Fibroblast of skin of left quadriceps (primary cell): ENCODE measurements around the gene SLC25A31.

Source experiments
- DNase-seq, 2 experiments: peaks; one replicate each; pipeline ENCODE4 v3.0.0-alpha.2; 2013; ENCODE audit warnings: low read depth in 2 of 2

The SLC25A31 gene

DNA sequence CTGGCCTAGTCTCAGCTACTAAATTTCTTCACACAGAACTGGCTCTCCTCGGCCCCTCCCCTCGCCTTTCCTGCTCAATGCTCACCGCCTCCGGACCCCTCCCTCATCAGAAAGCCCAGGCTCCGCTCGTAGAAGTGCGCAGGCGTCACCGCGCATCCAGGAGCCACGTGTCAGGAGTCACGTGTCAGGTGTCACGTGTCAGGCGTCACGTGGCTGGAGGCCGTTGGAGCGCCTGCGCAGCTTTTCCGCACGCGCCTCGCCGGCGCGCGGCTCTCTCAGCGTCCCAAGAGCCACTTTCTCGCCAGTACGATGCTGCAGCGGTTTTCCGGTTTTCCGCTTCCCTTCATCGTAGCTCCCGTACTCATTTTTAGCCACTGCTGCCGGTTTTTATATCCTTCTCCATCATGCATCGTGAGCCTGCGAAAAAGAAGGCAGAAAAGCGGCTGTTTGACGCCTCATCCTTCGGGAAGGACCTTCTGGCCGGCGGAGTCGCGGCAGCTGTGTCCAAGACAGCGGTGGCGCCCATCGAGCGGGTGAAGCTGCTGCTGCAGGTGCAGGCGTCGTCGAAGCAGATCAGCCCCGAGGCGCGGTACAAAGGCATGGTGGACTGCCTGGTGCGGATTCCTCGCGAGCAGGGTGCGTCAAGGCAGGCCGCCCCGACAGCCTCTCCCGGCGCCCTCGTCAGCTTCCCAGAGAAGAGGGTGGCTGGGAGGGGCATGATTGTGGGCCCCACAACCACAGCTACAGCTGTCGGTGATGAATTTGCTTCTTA is at the start of gene SLC25A31:
SLC25A31 (plus strand) TSS at position 259 of the 772 bp plus-strand sequence; CDS start at position 405, 146 bp downstream.
- DNase-seq = no peak

DNA sequence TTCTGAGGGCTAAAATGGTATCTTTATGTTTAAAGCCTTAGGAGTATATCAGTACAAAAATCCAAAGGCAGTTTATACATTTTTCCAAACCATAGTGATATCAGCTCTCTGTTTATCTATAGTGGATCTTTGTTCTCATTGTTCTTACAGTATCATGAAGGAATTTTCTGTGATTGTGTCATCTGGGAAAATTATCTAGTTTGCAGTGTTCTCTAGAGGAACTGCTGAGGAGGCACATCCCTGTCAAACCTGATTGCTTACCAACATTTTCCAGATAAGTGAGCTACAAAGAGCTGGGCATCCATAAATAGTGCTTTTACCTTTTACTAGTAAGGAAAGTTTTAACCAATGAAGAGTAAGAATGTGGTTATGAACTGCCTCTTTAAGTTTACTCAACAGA is 44.9 kb upstream of the SLC25A31 start:
- DNase-seq = no peak

DNA sequence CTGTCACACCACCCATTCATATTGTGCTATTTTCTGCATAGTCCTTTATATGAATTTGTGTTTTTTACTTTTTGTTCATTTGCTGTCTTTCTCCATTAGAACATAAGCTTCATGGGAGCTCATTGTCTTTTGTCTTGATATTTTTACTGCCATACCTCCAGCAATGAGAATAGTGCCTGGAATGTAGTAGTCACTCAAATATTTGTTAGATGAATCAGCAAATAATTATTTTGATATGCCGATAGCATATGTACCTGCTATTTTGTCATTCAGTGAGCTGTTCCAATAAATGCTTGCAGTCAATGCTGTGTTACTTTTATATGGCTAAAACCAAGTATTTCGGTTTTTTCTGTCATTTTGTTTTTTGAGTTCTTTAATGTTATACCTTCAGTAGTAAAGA is 43.5 kb upstream of the SLC25A31 start:
- peak in 1 of 2 experiments; percentile 9 for DNase-seq

DNA sequence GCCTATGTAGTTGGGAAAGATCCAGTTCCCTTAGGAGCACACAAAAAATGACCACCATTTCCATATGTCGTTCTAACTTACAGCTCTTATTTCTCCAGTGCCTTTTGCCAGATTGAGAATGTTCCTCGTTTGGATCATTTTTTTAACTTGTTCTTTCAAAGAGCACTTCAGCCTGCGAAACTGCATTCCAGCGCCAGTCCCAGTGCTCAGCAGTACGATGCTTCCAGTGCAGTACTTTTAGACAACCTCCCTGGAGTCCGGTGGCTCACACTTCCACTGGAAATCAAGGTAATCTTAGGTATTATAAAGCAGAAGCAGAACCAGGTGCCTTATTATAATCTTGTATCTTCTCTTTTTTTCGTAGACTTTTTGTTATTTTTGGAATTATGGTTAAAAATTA is 42.6 kb upstream of the SLC25A31 start:
- no peak for DNase-seq

DNA sequence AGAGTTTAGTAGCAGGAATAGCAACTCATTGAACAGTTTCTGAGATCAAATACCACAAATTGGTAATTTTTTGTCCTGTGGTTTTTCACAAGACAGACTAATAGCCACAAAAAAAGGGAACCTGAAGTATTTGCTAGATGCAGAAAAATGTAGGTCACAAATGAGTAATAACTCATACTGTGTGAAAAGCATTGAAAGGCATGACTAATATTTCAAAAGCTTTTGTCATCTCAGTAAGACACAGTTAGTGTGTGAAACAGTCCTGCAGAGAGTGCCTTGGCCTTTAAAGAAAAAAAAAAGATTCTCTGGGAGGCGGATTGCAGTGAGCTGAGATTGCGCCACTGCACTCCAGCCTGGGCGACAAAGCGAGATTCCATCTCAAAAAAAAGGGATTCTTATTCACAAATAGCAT is 31.4 kb upstream of the SLC25A31 start:
- DNase-seq = peak; percentile 36 to 46

DNA sequence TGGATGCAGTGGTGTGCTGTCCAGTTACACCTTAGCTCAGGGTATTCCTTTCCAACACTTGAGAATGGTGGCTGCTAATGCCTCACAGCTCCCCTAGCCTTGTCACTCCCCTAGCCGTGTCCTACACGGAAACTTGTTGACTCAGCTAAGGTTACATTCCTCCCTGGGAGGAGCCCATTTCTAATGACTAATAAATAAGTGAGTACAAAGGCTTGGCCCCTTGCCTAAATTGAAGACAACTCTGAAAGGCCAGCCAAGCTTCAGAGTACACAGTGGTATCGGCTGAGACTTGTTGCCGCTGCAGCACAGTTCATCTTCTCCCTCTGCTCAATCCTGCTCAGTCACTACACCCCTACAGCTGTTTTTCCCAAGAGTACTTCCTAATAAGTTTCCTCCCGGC is 21.2 kb upstream of the SLC25A31 start:
- peak; percentile 18 to 24 for DNase-seq

DNA sequence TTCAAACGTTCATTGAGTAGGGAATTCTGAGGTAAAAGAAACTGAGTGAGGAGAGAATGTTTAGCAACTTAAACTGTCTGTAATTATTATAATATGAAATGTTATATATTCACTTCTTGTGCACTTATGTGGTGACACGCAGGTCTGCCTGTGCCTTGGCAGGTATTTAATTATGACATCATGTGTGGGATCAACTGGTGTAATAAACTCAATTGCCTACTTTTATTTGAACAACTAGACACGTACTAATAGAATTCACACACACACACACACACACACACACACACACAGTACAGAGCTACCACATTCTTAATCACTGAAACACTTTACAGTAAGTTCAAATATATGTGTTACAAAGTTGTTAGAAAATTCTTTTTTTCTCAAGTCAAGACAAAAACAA is 20.7 kb upstream of the SLC25A31 start:
- no peak for DNase-seq

DNA sequence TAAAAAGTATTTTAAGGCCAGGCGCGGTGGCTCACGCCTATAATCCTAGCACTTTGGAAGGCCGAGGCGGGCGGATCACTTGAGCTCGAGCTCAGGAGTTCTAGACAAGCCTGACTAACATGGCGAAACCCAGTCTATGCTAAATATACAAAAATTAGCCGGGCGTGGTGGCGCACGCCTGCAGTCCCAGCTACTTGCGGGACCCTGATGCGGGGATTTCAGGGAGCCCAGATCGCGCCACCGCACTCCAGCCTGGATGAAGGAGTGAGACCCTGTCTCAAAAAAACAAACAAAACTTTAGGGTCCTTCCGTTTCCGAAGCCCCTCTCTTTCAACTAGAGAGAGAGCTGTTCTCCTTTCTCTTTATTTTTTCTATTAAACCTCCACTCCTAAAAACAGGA is 1.2 kb downstream of the SLC25A31 start:
- no peak for DNase-seq

DNA sequence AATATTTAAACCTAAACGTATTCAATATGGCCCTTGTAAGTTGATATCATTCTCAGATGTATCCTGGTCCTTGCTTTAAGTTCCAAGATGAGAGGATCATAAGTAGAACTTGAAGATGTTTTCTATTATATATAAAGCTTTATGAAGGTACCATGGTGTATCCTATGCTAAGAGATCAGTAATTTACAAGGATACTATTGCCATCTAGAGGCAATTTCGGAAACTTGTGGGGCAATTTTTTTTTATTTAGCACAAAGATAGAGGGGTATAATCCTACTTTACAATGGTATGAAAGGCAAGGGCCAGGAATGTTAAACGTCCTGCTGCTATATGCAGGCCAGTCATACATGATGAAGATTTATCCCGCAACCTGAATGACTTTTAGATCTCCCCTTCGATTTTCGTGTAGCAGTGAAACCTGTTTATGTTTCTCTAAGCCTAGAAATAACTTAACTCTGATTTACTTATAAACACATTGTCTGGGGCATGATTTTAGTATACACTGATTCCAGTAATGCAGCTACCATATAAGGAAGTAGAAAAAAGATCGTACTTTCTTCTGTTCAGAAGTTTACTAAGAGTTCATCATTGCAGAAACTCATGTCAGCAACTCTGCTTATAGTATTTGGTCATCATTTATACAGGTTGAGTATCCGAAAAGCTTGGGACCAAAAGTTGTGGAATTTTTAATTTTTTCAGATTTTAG is 2.6 kb downstream of the SLC25A31 start:
- DNase-seq = peak; percentile 33 to 36

DNA sequence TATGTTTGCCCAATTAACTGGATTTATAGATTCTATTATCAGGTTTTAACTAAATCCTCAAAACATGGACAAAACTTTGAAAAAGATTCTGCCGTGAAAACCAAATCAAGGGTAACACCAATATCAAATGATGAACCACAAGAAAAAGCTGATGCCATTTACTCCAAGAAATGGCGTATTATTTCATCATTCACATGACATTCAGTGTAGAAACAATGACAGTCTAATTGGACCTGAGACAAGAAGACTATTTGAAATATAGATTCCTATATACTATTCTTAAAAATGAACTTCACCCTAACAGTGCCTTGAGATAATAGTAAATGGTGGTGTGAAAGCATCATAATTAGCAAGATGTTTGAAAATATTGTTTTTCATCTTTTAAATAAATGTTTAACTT is 4.8 kb downstream of the SLC25A31 start:
- no peak for DNase-seq

DNA sequence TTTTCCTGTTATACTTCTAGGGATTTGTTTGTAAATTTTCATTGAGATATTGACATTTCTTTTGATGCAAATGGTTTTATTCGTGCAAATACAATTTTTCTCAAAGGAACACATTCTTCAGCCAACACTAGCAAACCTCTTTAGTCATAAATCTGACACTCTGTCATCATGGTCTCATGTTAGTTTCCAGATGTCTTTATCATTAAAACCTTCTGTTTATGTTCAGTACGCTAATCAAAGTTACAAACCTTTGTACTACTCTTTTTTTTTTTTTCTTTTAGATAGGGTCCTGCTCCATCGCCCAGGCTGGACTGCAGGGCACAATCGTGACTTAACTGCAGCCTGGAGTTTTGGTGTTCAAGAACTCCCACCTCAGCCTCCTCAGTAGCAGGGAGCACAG is 7.1 kb downstream of the SLC25A31 start:
- DNase-seq = peak in 1 of 2 experiments; percentile 5

DNA sequence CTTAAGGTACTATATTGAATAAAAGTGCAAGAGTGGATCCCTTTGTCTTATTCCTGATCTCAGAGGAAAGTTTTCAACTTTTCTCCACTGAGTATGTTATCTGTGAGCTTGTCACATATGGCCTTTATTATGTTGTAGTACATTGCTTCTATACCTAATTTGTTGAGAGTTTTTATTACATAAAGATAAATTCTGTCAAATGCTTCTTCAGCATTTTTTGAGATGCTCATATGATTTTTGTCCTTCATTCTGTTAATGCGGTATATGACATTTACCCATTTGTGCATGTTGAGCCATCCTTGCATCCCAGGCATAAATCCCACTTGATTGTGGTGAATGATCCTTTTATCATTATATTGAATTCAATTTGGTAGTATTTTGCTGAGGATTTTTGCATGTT is 11.0 kb downstream of the SLC25A31 start:
- DNase-seq = no peak

DNA sequence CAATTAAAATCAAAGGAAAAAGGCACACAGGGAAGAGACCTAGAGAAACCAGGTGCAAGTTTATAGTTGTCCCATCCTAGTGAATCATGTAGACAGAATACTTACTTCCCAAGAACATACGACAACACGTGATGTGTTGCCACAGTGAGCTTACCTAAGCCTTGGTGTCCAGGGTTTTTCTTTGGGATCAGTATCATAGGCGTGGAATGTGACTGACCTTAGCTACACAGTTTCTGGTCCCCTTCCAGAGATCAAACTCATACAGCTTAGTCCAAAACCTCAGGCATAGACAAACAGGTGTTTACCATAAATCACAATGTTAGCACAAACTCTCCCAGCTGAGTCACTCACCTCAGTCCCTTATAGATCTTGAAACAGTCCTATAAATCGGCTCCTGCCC is 17.7 kb downstream of the SLC25A31 start:
- no peak for DNase-seq

DNA sequence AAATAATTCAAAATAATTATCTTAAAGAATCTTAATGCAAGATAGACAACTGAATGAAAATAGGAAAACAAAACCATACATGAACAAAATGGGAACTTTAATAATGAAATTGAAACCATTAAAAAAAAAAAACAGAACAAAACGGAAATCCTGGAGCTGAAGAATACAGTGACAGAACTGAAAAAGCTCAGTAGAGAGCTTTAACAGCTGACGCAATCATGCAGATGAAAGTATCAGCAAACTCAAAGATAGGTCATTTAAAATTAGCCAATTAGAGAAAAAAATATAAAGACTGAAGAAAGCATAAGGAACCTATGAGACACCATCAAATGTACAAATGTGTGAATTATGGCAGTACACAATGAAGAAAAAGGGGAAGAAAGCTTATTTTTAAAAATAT is 18.8 kb downstream of the SLC25A31 start:
- DNase-seq = no peak

DNA sequence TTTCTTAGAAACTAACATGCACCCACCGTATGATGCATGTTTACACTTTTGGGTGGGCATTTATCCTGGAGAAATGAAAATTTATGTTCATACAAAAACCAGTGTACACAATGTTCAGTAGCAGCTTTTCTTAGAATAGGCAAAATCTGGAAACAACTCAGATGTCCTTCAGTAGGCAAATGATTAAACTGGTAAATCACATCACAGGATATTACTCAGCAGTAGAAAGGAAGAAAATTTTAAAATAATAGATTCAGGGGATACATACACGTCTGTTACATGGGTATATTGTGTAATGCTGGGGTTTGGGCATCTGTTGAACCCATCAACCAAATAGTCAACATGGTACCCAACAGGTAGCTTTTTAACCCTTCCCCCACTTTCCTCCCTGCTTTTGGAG is 26.7 kb downstream of the SLC25A31 start:
- DNase-seq = no peak

DNA sequence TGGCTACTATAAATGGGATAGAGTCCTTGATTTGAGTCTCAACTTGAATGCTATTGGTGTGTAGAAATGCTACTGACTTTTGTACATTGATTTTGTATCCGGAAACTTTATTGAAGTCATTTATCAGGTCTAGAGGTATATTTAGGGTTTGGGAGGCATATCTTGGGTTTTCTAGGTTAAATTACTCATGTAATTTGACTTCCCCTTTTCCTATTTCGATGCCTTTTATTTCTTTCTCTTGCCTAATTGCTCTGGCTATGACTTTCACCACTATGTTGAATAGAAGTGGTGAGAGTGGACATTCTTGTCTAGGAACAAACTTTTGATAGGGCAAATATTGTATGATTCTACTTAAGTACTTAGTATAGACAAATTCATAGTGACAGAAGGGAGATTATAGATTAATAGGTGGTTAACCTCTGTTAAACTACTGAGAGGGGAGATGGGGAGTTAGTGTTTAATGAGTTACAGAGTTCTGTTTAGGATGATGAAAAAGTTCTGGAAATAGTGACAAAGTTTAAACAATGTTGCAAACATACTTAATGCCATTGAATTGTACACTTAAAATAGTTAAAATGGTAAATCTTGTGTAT is 29.1 kb downstream of the SLC25A31 start:
- no peak for DNase-seq

DNA sequence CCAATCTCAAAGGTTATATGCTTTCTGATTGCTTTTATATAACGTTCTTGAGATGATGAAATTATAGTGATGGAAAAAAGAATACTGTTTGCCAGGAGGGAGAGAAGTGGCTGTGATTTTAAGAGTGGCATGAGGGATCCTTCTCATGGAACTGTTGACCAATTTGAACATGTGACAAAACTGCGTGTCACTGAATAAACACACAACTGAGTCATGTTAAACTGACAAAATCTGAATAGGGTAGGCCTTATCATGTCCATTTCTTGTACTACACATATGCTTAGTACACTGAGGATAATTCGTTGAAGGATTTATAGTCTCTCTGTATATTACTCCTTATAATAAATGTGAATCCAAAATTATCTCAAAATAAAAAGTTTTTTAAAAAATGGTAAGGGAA is 29.7 kb downstream of the SLC25A31 start:
- no peak for DNase-seq

DNA sequence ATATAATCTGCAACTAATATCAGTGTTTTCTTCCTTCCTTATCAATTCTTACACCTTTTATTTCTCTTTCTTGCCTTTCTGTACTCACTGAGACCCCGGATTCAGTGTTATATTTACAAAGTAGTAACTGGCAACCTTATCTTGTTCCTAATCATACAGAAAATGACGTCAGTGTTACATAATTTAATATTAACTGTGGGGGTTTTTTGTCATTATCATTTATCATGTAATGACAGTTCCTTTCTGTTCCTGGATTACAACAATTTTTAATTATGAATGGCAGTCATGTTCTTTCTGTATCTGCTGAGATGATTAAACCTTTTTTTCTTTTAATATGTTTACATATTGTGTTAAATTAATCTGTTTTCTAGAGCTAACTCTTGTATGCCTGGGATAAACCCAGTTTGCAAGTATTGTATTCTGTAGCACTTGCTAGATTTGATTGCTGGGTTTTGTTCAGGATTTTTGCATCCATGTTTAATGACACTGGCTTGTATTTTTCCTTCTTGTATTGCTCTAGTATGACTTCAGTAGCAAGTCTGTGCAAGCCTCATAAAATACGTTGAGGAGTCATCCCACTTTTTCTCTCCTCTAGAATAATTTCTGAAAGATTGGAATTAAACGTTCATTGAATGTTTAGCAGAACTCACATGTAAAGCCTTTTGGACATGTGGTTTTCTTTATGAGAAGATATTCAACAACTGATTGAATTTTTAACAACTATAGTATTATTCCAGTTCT is 41.5 kb downstream of the SLC25A31 start:
- DNase-seq = no peak

DNA sequence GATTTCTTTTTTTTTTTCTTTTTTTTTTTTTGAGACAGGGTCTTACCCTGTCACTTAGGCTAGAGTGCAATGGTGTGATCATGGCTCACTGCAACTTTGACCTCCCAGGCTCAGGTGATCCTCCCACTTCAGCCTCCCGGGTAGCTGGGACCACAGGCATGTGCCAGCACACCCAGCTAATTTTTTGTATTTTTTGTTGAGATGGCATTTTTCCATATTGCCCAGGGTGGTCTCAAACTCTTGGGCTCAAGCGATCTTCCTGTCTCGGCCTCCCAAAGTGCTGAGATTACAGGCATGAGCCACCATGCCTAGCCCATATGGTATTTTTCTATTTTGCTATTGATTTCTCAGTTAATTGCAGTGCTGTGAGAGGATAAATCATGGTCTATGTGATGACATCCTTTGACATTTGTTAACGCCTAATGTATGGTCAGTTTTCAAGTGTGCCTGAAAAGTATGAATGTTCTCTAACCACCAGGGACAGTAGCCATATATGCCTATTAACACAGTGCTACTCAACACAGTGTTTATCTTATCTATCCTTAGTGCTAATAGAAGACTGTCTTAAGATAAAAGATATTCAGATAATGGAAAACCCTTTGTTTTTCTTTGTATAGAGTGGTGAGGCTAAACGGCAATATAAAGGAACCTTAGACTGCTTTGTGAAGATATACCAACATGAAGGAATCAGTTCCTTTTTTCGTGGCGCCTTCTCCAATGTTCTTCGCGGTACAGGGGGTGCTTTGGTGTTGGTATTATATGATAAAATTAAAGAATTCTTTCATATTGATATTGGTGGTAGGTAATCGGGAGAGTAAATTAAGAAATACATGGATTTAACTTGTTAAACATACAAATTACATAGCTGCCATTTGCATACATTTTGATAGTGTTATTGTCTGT is 42.8 kb downstream of the SLC25A31 start:
- no peak for DNase-seq

DNA sequence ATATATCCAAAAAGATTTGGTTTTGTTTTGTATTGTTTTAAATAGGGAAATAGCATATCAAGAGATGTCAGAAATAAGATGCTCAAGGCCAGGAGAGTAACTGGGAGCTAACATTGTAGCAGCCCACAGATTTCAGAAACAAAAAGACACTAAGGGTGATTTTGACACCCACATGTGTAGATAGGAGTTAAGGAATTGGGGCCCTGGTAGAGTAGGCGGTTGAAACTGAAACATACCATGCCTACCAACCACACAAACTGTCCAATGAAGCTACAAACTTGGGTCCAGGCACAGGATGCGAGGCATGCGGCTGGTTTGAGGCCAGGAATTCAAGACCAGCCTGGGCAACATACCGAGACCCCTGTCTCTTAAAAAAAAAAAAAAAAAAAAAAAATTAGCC is 45.6 kb downstream of the SLC25A31 start:
- no peak for DNase-seq

DNA sequence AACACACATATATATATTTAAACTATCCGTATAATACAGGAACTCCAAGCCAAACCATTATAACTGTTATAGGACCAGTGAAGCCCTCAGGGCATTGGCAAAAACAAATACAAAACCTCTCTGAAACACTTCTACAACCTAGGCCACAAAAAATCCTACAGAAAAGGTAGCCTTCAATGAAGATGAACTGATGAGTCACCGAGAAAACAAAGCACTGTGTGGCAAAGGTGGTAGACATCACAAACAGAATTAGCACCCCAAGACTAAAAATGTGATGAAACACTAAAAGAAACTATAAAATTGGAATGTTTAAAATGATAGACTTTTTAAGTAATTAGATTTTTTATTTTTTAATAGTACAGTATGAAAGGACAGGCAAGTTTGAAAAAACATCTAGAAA is 46.4 kb downstream of the SLC25A31 start:
- no peak for DNase-seq
